Activated CD8-positive, alpha-beta memory T cell treated with anti-CD3 and anti-CD28 coated beads, Interleukin-2, amount 10 ng/mL, durations not matched to agents 7 days and 5 days (primary cell): ENCODE results near the gene NDUFAF5. TPM values are rescaled to one million over a fixed set of nuclear protein-coding genes. Genes with fewer than 3 reads are reported as not detected.

ENCODE experiments used
- ATAC-seq: fragments of 150-1000 bp; cut with Tn5 transposase; one replicate; pipeline ENCODE4 v1.10.0; 2021; ENCODE audit warnings: moderate library complexity
- CTCF ChIA-PET: fragments of 350-600 bp; sonication (Branson Sonifier 250); formaldehyde crosslinking; loops from one replicate; lab custom pipeline; 2021; ENCODE audit warnings: antibody characterized with exemption; lab: Charles Lee
- DNase-seq: peaks from one replicate; pipeline ENCODE4 v3.0.0-alpha.2; 2020
- H3K27ac Mint-ChIP-seq: one replicate; pipeline ENCODE4 v1.8.0; 2021; ENCODE audit warnings: mild to moderate bottlenecking, mixed read lengths
- H3K27me3 Mint-ChIP-seq: one replicate; pipeline ENCODE4 v1.8.0; 2021; ENCODE audit warnings: mixed read lengths
- H3K36me3 Mint-ChIP-seq: one replicate; pipeline ENCODE4 v1.8.0; 2021; ENCODE audit warnings: mild to moderate bottlenecking, mixed read lengths
- H3K4me1 Mint-ChIP-seq: one replicate; pipeline ENCODE4 v1.8.0; 2021; ENCODE audit warnings: mixed read lengths
- H3K4me3 Mint-ChIP-seq: one replicate; pipeline ENCODE4 v1.8.0; 2021; ENCODE audit warnings: mild to moderate bottlenecking, moderate library complexity, mixed read lengths
- H3K9me3 Mint-ChIP-seq: one replicate; pipeline ENCODE4 v1.8.0; 2022; ENCODE audit warnings: low read depth, mixed read lengths
- total RNA-seq, 2 experiments: library from RNA; stranded (reverse); gene quantifications; one replicate each; pipeline ENCODE4 v1.2.3, GENCODE V29; 2021

The NDUFAF5 gene
- total RNA-seq, 2 experiments from 2014 or later: 29.7 to 31.2 TPM

GRCh38 chr20:13852306-13852705 is 67.5 kb downstream of the NDUFAF5 start:
- CTCF ChIA-PET: no interaction called here
- H3K27ac Mint-ChIP-seq: no peak overlapping the region
- DNase-seq: no peak
- H3K4me3 Mint-ChIP-seq: no peak overlapping the region
- H3K4me1 Mint-ChIP-seq: no peaks in the 10 kb centered on the region
- H3K27me3 Mint-ChIP-seq: peaks cover 12% of the 10 kb centered on the region
- ATAC-seq: no peak
- H3K36me3 Mint-ChIP-seq: no peaks in the 10 kb centered on the region
- H3K9me3 Mint-ChIP-seq: no peaks in the 10 kb centered on the region

GRCh38 chr20:13855613-13856012 is 70.8 kb downstream of the NDUFAF5 start:
- H3K9me3 Mint-ChIP-seq: no peaks in the 10 kb centered on the region
- no peak overlapping the region for H3K4me3 Mint-ChIP-seq
- DNase-seq (no peak), ATAC-seq (no peak)
- CTCF ChIA-PET: no interaction called here
- H3K4me1 Mint-ChIP-seq: no peaks in the 10 kb centered on the region
- no peaks in the 10 kb centered on the region for H3K36me3 Mint-ChIP-seq
- peaks cover 12% of the 10 kb centered on the region for H3K27me3 Mint-ChIP-seq
- no peak overlapping the region for H3K27ac Mint-ChIP-seq

- H3K9me3 Mint-ChIP-seq: no peaks in the 10 kb centered on the region
- no peak overlapping the region for H3K27ac Mint-ChIP-seq
- H3K4me3 Mint-ChIP-seq: no peak overlapping the region
- no peak for ATAC-seq
- no peak for DNase-seq
- CTCF ChIA-PET: no interaction called here
- no peaks in the 10 kb centered on the region for H3K36me3 Mint-ChIP-seq
- H3K27me3 Mint-ChIP-seq: peaks cover 12% of the 10 kb centered on the region
- H3K4me1 Mint-ChIP-seq: no peaks in the 10 kb centered on the region
These were observed 71.5 kb downstream of the NDUFAF5 start for GRCh38 chr20:13856354-13856753.

GRCh38 chr20:13857304-13857703 is 72.5 kb downstream of the NDUFAF5 start:
- Mint-ChIP-seq H3K36me3 (no peaks in the 10 kb centered on the region), H3K9me3 (no peaks in the 10 kb centered on the region), H3K4me3 (no peak overlapping the region), H3K4me1 (no peaks in the 10 kb centered on the region), H3K27ac (no peak overlapping the region), H3K27me3 (peaks cover 8% of the 10 kb centered on the region)
- ATAC-seq: no peak
- DNase-seq: no peak
- CTCF ChIA-PET: no interaction called here

- ATAC-seq: no peak
- H3K27ac Mint-ChIP-seq: no peak overlapping the region
- DNase-seq: no peak
- H3K4me3 Mint-ChIP-seq: no peak overlapping the region
- no peaks in the 10 kb centered on the region for H3K4me1 Mint-ChIP-seq
- H3K9me3 Mint-ChIP-seq: no peaks in the 10 kb centered on the region
- CTCF ChIA-PET: no interaction called here
- no peaks in the 10 kb centered on the region for H3K36me3 Mint-ChIP-seq
- peaks cover 4% of the 10 kb centered on the region for H3K27me3 Mint-ChIP-seq
These were observed 73.1 kb downstream of the NDUFAF5 start for GRCh38 chr20:13857961-13858360.

- ATAC-seq: no peak
These were observed 73.6 kb downstream of the NDUFAF5 start for GRCh38 chr20:13858439-13858838.

GRCh38 chr20:13858871-13859270 is 74.0 kb downstream of the NDUFAF5 start:
- no peaks in the 10 kb centered on the region for H3K36me3 Mint-ChIP-seq
- H3K9me3 Mint-ChIP-seq: no peaks in the 10 kb centered on the region
- ATAC-seq (no peak), DNase-seq (no peak)
- no peak overlapping the region for H3K27ac Mint-ChIP-seq
- H3K27me3 Mint-ChIP-seq: peaks cover 4% of the 10 kb centered on the region
- H3K4me1 Mint-ChIP-seq: no peaks in the 10 kb centered on the region
- H3K4me3 Mint-ChIP-seq: no peak overlapping the region
- CTCF ChIA-PET: no interaction called here

More at GRCh38 chr20:13858439-13858838, 73.6 kb downstream of the NDUFAF5 start:
- no peaks in the 10 kb centered on the region for H3K9me3 Mint-ChIP-seq
- no peak overlapping the region for H3K27ac Mint-ChIP-seq
- H3K36me3 Mint-ChIP-seq: no peaks in the 10 kb centered on the region
- H3K27me3 Mint-ChIP-seq: peaks cover 4% of the 10 kb centered on the region
- H3K4me1 Mint-ChIP-seq: no peaks in the 10 kb centered on the region
- CTCF ChIA-PET: no interaction called here
- DNase-seq: no peak
- H3K4me3 Mint-ChIP-seq: no peak overlapping the region

- ATAC-seq (no peak), DNase-seq (no peak)
- Mint-ChIP-seq H3K4me1 (no peaks in the 10 kb centered on the region), H3K4me3 (no peak overlapping the region), H3K36me3 (no peaks in the 10 kb centered on the region), H3K27ac (no peak overlapping the region), H3K27me3 (no peaks in the 10 kb centered on the region), H3K9me3 (no peaks in the 10 kb centered on the region)
- CTCF ChIA-PET: no interaction called here
These were observed 77.4 kb downstream of the NDUFAF5 start for GRCh38 chr20:13862245-13862644.

- DNase-seq (no peak), ATAC-seq (no peak)
- Mint-ChIP-seq H3K4me1 (no peaks in the 10 kb centered on the region), H3K9me3 (no peaks in the 10 kb centered on the region), H3K36me3 (no peaks in the 10 kb centered on the region), H3K27me3 (no peaks in the 10 kb centered on the region), H3K4me3 (no peak overlapping the region), H3K27ac (no peak overlapping the region)
- CTCF ChIA-PET: no interaction called here
These were observed 78.4 kb downstream of the NDUFAF5 start for GRCh38 chr20:13863244-13863643.

GRCh38 chr20:13865156-13865555 is 80.3 kb downstream of the NDUFAF5 start:
- Mint-ChIP-seq H3K27ac (no peak overlapping the region), H3K27me3 (no peaks in the 10 kb centered on the region), H3K36me3 (no peaks in the 10 kb centered on the region), H3K4me3 (no peak overlapping the region), H3K4me1 (no peaks in the 10 kb centered on the region), H3K9me3 (no peaks in the 10 kb centered on the region)
- CTCF ChIA-PET: no interaction called here
- ATAC-seq (no peak), DNase-seq (no peak)

- DNase-seq: no peak
- ATAC-seq: no peak
- Mint-ChIP-seq H3K27ac (no peak overlapping the region), H3K4me3 (no peak overlapping the region), H3K4me1 (no peaks in the 10 kb centered on the region), H3K27me3 (no peaks in the 10 kb centered on the region), H3K36me3 (no peaks in the 10 kb centered on the region), H3K9me3 (no peaks in the 10 kb centered on the region)
- CTCF ChIA-PET: no interaction called here
These were observed 81.0 kb downstream of the NDUFAF5 start for GRCh38 chr20:13865791-13866351.

GRCh38 chr20:13868331-13868730 is 83.5 kb downstream of the NDUFAF5 start:
- Mint-ChIP-seq H3K27me3 (no peaks in the 10 kb centered on the region), H3K27ac (no peak overlapping the region)
- CTCF ChIA-PET: no interaction called here

GRCh38 chr20:13870170-13870748 is 85.4 kb downstream of the NDUFAF5 start:
- CTCF ChIA-PET: no interaction called here
- Mint-ChIP-seq H3K9me3 (no peaks in the 10 kb centered on the region), H3K27ac (no peak overlapping the region), H3K4me3 (no peak overlapping the region), H3K36me3 (no peaks in the 10 kb centered on the region), H3K4me1 (no peaks in the 10 kb centered on the region), H3K27me3 (no peaks in the 10 kb centered on the region)
- DNase-seq (no peak), ATAC-seq (no peak)

More at GRCh38 chr20:13868331-13868730, 83.5 kb downstream of the NDUFAF5 start:
- H3K9me3 Mint-ChIP-seq: no peaks in the 10 kb centered on the region
- no peak overlapping the region for H3K4me3 Mint-ChIP-seq
- no peak for DNase-seq
- no peaks in the 10 kb centered on the region for H3K4me1 Mint-ChIP-seq
- H3K36me3 Mint-ChIP-seq: no peaks in the 10 kb centered on the region
- ATAC-seq: no peak
